ENCODE results near the gene DYRK1A. TPM values are rescaled to one million over a fixed set of nuclear protein-coding genes. Genes with fewer than 3 reads are reported as not detected.

DYRK1A gene
- total RNA-seq, 4 donors from 2014 or later, result 42.0 to 137 (median 119) TPM

DNA sequence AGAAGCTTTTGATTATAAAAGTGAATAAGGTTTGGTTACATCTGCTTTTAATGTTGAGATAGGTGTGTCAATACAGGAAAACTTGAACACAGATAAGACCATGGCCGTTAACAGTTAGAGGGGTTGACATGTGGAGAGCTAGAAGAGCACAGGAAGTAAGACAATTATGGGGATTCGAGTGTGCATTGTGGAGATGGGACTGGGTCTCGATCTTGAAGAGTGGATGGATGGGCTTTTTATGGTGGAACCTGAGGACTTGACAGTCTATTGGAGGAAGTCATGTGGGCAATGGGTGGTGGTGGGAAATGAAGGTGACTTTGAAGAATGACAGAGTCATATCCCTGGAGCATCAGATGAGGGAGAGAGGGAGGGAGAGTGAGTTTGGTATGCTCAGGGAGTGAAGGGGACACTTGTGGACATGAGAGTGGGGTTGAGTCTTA is 12.1 kb downstream of the DYRK1A start:
- TF ChIP-seq POLR2A (IDR thresholded peaks at IDR 0.05), result no peak
- TF ChIP-seq, protein P1, sequence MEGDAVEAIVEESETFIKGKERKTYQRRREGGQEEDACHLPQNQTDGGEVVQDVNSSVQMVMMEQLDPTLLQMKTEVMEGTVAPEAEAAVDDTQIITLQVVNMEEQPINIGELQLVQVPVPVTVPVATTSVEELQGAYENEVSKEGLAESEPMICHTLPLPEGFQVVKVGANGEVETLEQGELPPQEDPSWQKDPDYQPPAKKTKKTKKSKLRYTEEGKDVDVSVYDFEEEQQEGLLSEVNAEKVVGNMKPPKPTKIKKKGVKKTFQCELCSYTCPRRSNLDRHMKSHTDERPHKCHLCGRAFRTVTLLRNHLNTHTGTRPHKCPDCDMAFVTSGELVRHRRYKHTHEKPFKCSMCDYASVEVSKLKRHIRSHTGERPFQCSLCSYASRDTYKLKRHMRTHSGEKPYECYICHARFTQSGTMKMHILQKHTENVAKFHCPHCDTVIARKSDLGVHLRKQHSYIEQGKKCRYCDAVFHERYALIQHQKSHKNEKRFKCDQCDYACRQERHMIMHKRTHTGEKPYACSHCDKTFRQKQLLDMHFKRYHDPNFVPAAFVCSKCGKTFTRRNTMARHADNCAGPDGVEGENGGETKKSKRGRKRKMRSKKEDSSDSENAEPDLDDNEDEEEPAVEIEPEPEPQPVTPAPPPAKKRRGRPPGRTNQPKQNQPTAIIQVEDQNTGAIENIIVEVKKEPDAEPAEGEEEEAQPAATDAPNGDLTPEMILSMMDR (IDR thresholded peaks at IDR 0.05), result no peak
- H3K4me3 ChIP-seq, result no peak overlapping the region
- intact Hi-C loops (cut with DNase I; ENCODE audit: low total_unique reads), result no loop called here

DNA sequence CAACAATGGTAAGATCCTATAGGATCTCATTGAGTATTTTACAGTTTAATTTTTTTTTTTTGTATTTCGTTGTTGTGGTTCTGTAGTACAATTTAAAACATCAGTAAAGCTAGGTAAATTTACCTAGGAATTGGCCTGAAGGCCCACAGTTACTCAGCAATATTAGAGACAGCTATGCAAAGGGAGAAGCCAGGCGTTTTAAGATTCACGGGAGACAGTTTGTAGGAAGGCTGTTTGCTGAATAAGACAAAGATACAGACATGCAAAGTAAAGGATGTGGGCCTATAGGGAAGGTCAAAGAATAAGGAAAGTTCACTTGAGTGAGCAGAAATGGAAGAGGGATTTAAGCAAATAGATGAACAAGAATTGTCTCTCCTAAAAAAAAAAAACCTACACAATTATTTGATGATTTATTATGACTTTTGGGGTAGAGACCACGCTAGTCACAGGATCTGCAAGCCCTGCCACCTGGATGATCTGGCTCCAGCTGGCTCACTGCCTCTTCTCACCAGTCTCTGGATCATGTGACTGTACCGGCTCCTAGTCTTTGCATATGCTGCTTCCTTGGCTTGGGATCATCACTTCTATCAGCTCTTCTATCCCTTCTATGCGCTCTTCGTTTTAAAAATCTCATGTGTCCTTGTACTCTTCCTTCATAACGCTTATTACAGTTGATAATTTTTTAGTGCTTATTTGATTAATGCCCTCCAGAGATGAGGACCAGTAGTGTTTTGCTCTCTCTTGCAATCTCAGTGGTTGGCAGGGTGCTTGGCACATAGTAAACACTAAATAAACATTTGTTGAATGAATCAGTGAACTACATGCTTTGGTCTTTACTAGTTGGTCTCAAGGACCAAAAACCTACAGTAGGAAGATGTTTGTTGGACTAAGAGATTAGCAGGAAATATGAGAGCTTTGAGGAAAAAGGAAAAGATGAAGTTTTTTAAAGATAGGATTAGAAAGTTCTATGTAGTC is 14.1 kb downstream of the DYRK1A start:
- TF ChIP-seq, protein P1 (IDR thresholded peaks at IDR 0.05), result no peak
- no peak for TF ChIP-seq POLR2A (IDR thresholded peaks at IDR 0.05)
- Histone ChIP-seq H3K27me3 (no peaks in the 10 kb centered on the region), H3K9me3 (no peaks in the 10 kb centered on the region), H3K36me3 (no peaks in the 10 kb centered on the region), H3K27ac (peak overlapping the region in 1 of 2 donors; percentile 29), H3K4me1 (peaks cover 0 to 7% of the 10 kb centered on the region in 2 donors), H3K4me3 (no peak overlapping the region)
- peak in 1 of 2 donors; percentile 22 for DNase-seq
- intact Hi-C loops (cut with DNase I; ENCODE audit: low total_unique reads), result no loop called here

More for the DNA sequence above, 12.1 kb downstream of the DYRK1A start:
- H3K9me3 ChIP-seq, result no peaks in the 10 kb centered on the region
- H3K27me3 ChIP-seq, result no peaks in the 10 kb centered on the region
- no peak overlapping the region for H3K27ac ChIP-seq
- DNase-seq, result no peak
- H3K36me3 ChIP-seq, result no peaks in the 10 kb centered on the region
- H3K4me1 ChIP-seq, result peaks cover 0 to 8% of the 10 kb centered on the region in 2 donors

DNA sequence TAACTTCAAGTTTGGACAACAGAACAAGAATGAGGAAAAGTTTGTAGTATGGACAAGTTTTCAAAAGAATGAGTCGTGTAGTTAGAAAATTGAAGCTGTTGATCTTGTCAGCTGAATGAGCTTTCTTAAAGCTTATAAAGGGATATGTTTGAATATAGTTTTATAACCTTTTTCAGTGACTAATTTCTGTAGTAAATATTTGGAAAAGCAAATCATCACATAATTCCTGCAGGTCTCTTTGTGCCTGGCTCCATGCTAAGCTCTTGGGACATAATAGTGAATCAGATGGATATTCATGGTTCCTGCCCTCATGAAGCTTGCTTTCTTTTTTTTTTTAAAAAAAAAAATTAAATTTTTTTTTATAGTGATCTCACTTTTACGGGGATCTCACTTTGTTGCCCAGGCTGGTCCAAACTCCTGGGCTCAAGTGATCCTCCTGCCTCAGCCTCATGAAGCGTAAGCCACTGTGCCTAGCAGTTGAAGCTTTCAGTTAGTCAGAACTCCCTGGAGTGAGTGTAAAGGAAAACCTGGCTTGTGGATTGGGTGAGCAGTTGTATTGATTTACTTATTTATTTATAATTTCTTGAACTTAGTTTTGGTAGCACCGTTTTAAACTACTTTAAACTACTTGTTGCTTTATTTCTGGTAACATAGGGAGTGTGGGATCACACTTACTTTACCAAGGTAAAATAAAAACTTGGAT is 15.5 kb downstream of the DYRK1A start:
- intact Hi-C loops (cut with DNase I; ENCODE audit: low total_unique reads), result no loop called here

DNA sequence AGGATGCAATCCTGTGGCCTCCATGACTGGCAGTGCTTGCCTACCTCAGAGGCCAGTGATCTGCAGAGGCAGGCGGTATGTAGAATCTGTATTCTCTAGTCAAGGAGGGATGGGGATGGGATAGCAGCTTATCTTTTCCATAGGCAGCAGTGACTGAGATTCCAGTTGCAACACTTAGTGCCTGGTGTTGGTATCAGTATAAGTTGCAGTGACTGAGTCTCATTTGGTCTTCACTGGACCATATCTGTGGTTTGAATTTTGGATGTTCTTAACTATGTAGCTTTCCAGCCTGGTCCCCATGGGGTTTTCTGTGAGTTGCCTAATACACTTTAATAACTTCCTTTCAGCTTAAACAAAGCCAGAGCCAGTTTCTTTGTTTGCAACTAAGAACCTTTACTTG is 16.5 kb downstream of the DYRK1A start:
- Histone ChIP-seq H3K27ac (no peak overlapping the region), H3K27me3 (no peaks in the 10 kb centered on the region), H3K4me1 (no peaks in the 10 kb centered on the region), H3K4me3 (no peak overlapping the region), H3K36me3 (no peaks in the 10 kb centered on the region), H3K9me3 (no peaks in the 10 kb centered on the region)
- DNase-seq, result no peak
- TF ChIP-seq POLR2A (IDR thresholded peaks at IDR 0.05), result no peak
- intact Hi-C loops (cut with DNase I; ENCODE audit: low total_unique reads), result no loop called here

More for the DNA sequence above, 15.5 kb downstream of the DYRK1A start:
- Histone ChIP-seq H3K27me3 (no peaks in the 10 kb centered on the region), H3K4me1 (no peaks in the 10 kb centered on the region), H3K9me3 (no peaks in the 10 kb centered on the region), H3K27ac (no peak overlapping the region), H3K4me3 (no peak overlapping the region), H3K36me3 (no peaks in the 10 kb centered on the region)
- DNase-seq, result no peak
- TF ChIP-seq POLR2A (IDR thresholded peaks at IDR 0.05), result no peak
- TF ChIP-seq, protein P1 (IDR thresholded peaks at IDR 0.05), result no peak

DNA sequence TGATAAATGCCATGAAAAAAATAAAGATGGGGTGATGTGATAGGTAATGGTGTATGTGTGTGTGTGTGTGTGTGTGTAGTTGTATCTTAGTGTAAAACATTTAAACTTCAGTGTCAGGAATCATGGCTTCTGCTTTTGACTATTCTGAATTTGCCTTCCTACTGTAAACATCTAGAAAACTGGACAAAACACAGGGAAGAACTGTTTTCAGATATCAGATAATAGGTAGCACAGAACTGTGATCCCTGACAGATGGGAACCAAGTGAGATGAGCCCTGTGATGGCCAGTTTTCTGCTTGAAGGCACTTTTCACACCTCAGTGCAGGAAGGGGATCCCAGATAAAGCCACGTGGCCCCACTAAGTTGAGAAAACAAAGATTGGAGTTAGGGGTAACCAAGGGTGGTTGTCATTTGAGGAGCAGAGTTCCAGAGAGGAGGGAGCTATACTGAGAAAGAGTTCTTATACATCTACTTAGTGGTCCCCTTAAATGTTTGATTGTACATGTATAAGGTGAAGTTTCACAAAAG is 17.3 kb downstream of the DYRK1A start:
- peaks cover 0 to 3% of the 10 kb centered on the region in 2 donors for H3K4me1 ChIP-seq
- no peak overlapping the region for H3K4me3 ChIP-seq
- no peaks in the 10 kb centered on the region for H3K27me3 ChIP-seq
- H3K36me3 ChIP-seq, result no peaks in the 10 kb centered on the region
- DNase-seq, result no peak
- H3K9me3 ChIP-seq, result no peaks in the 10 kb centered on the region
- TF ChIP-seq, protein P1 (IDR thresholded peaks at IDR 0.05), result no peak
- TF ChIP-seq POLR2A (IDR thresholded peaks at IDR 0.05), result no peak
- intact Hi-C loops (cut with DNase I; ENCODE audit: low total_unique reads), result no loop called here
- H3K27ac ChIP-seq, result no peak overlapping the region

Data from uterus (tissue), 4 donors.